ENCODE results near the gene USP49. TPM values are rescaled to one million over a fixed set of nuclear protein-coding genes. Genes with fewer than 3 reads are reported as not detected.

USP49 gene
- total and polyA plus RNA-seq, 9 donors: 2.7 to 6.4 (median 5.0) TPM

DNA sequence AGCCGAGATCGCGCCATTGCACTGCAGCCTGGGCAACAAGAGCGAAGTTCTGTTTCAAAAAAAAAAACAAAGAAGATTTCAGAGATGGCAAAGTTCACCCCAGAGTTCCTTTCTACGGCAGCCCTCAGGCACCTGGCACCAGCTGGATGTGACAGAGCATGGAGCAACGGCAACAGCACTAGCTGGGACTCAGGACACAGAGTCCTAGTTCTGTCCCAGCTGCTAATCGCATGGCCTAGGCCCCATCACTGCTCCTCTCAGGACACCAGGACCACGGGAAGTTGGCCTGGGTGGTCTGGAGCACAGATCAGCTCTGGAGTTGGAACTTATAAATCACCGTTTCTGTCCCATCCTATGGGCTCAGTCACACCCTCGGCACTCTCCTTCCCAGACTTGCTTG is 149.1 kb downstream of the USP49 start:
- 74% methylated on average over 10 of the region's 10 CpGs for WGBS (ENCODE audit: insufficient coverage)
- H3K27ac ChIP-seq (ENCODE audit: low read length): no peak overlapping the region
- peaks cover 2% of the 10 kb centered on the region for H3K27me3 ChIP-seq (ENCODE audit: control insufficient read depth, insufficient read depth, low read length)
- H3K9me3 ChIP-seq (replicated peaks; ENCODE audit: control insufficient read depth, low read depth, low read length): no peaks in the 10 kb centered on the region
- no peak overlapping the region for H3K4me3 ChIP-seq (ENCODE audit: low read length)
- peaks cover 6% of the 10 kb centered on the region for H3K4me1 ChIP-seq (ENCODE audit: control insufficient read depth, insufficient read depth, low read length)
- H3K36me3 ChIP-seq (ENCODE audit: control insufficient read depth, insufficient read depth, low read length): no peaks in the 10 kb centered on the region
- no peak for DNase-seq

DNA sequence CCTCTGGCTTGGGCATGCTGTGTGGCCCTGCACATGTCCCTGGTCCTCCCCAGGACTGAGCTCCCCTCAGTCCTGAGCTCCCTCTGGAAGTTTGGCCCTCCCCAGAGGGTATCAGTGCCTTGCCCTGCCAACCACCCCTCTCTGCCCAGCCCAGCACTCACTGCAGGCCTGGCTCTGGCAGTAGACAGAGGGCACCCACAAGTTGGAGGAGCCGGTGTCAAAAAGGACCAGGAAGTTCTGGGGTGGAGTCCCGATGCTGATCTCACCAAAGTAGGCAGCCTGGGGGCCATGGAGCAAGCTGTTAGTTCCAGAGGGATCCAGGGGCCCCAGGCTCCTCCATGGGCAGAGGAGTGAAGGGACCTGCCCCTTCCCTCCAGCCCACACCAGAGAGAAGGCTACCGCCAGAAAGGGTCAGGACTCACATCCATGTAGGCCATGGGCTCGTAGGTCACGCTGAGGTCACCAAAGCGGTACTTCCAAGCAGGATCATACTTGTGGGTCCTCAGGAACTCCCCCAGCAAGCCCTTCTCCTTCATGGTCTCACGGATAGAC is 150.9 kb downstream of the USP49 start:
- Histone ChIP-seq H3K36me3 (ENCODE audit: control insufficient read depth, insufficient read depth, low read length) (no peaks in the 10 kb centered on the region), H3K27ac (ENCODE audit: low read length) (no peak overlapping the region), H3K9me3 (replicated peaks; ENCODE audit: control insufficient read depth, low read depth, low read length) (no peaks in the 10 kb centered on the region), H3K4me1 (ENCODE audit: control insufficient read depth, insufficient read depth, low read length) (peaks cover 6% of the 10 kb centered on the region), H3K4me3 (ENCODE audit: low read length) (no peak overlapping the region), H3K27me3 (ENCODE audit: control insufficient read depth, insufficient read depth, low read length) (peaks cover 2% of the 10 kb centered on the region)
- DNase-seq: no peak
- 77% methylated on average over 5 of the region's 7 CpGs for WGBS (ENCODE audit: insufficient coverage)

DNA sequence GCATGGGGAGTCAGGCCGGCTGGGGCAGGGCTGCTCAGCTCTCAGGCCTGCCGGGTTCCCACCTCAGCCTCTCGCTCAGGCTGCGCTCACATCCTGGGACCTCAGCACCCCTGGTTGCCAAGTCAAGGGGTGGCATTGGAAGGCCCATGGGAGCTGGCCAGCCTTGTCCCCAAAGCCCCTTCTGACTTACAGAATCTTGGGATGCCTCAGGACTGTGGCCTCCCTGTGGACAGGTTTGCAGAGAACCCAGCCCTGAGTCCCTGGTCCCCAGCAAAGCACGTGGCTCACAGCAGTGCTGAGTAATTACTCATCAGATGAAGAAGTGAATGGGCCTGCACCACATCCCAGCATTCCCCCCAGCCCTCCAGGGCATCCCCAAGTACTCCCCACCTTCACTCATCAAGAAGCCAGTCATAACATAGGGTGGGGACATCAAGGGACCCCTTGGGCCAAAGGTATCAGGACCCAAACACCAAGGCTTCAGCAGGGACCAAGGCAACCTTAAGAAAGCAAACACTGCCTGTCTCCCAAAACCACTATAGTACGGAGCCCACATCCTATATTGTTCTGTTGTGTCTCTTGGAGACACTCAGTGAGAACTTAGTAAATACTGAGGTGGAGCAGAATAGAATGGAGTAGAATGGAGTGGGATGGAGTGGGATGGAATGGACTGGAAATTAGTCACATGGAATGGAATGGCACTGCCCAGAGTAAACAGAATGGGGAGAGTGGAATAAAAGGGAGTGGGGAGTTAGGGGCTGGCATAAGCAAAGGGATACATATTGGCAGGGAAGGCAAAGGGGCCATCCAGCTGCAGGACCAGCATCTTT is 151.6 kb downstream of the USP49 start:
- H3K27me3 ChIP-seq (ENCODE audit: control insufficient read depth, insufficient read depth, low read length): peaks cover 2% of the 10 kb centered on the region
- DNase-seq: no peak
- H3K27ac ChIP-seq (ENCODE audit: low read length): no peak overlapping the region
- no peaks in the 10 kb centered on the region for H3K9me3 ChIP-seq (replicated peaks; ENCODE audit: control insufficient read depth, low read depth, low read length)
- H3K36me3 ChIP-seq (ENCODE audit: control insufficient read depth, insufficient read depth, low read length): no peaks in the 10 kb centered on the region
- 74% methylated on average over 5 of the region's 6 CpGs for WGBS (ENCODE audit: insufficient coverage)
- H3K4me3 ChIP-seq (ENCODE audit: low read length): no peak overlapping the region
- peaks cover 6% of the 10 kb centered on the region for H3K4me1 ChIP-seq (ENCODE audit: control insufficient read depth, insufficient read depth, low read length)

DNA sequence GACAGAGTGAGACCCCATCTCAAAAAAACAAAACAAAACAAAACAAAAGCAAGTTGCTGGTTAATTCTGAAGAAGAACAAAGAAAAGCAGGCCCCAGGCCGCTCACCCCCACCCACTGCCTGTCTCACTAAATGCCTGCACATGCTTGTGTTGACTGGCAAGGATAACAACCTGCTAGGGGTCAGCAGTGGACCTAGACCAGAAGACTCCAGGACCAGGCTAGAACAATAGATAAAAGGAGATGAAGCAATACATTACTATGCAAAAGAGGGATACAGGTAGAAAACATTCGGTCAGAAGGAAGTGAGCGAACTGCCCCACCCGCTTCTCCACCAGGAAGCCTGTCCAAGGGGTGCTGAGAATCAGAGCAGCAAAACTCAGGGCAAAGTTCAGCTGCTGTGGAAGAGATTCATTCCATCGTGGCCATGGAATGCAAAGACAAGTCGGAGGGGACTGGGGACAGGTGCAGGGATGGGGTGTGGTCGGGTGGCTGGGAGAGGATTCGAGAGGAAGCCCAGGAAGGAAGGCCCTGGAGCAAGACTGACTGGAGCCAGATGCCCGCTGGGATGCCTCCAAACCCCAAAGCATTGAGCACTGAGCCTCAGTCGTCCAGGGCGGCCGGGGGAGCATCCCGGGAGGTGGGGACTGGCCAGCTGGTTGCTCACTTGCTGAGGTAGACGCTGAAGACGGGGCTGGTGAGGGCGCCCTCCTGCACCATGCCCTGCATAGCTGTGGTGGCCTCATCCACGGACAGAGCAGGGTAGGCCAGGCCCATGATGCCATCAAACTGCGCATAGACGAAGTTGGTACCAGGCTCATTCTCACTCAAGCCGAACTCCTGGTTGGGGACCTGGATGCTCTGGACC is 153.3 kb downstream of the USP49 start:
- 77% methylated on average over 17 of the region's 20 CpGs for WGBS (ENCODE audit: insufficient coverage)
- Histone ChIP-seq H3K27me3 (ENCODE audit: control insufficient read depth, insufficient read depth, low read length) (peaks cover 2% of the 10 kb centered on the region), H3K36me3 (ENCODE audit: control insufficient read depth, insufficient read depth, low read length) (no peaks in the 10 kb centered on the region), H3K4me1 (ENCODE audit: control insufficient read depth, insufficient read depth, low read length) (peaks cover 6% of the 10 kb centered on the region), H3K9me3 (replicated peaks; ENCODE audit: control insufficient read depth, low read depth, low read length) (no peaks in the 10 kb centered on the region), H3K4me3 (ENCODE audit: low read length) (no peak overlapping the region), H3K27ac (ENCODE audit: low read length) (no peak overlapping the region)
- no peak for DNase-seq

DNA sequence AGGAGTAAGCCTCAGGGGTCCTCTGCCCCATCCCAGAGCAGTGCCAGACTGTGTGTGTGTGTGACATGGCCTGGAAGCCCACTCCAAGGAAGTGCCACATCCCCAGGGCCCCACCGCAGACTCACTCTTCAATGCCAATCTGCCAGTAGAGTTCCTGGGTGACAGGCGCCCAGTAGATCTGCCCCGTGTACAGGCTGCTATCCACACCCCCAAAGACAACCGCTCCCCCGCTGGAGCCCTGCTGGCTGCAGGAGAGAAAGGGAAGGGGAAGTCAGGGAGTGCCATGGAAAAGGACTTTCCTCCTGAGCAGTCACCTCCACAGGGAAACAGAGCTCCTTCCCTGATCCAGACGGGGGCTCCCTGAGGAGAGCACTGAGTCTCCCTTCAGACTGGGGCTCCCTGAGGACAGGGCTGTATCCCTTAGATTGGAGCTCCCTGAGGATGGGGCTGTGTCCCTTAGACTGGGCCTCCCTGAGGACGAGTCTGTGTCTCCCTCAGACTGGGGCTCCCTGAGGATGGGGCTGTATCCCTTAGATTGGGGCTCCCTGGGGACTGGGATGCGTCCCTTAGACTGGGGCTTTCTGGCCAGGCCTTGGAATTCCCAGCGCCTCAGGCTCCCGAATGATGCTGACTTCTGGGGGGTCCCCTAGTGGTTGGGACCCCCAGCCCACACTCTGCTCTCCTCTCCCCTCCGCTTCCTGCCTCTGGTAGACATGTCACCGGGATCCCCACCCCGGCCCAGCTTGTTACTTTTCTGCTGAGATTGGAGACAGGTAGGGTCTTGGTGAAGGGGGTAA is 154.6 kb downstream of the USP49 start:
- no peak for DNase-seq
- no peak overlapping the region for H3K27ac ChIP-seq (ENCODE audit: low read length)
- 33% methylated on average over 5 of the region's 13 CpGs for WGBS (ENCODE audit: insufficient coverage)
- H3K4me3 ChIP-seq (ENCODE audit: low read length): no peak overlapping the region
- no peaks in the 10 kb centered on the region for H3K27me3 ChIP-seq (ENCODE audit: control insufficient read depth, insufficient read depth, low read length)
- peaks cover 10% of the 10 kb centered on the region for H3K4me1 ChIP-seq (ENCODE audit: control insufficient read depth, insufficient read depth, low read length)
- no peaks in the 10 kb centered on the region for H3K9me3 ChIP-seq (replicated peaks; ENCODE audit: control insufficient read depth, low read depth, low read length)
- no peaks in the 10 kb centered on the region for H3K36me3 ChIP-seq (ENCODE audit: control insufficient read depth, insufficient read depth, low read length)

Other genes with a start within 250 kb of the USP49 start
- 6.9 TPM for gene TFEB, start 159.8 kb downstream of the USP49 start, total RNA-seq
- gene TFEB, start 159.8 kb downstream of the USP49 start, polyA plus RNA-seq (ENCODE audit: insufficient read depth in 1 of 8, insufficient read length in 8 of 8, low replicate concordance in 1 of 8): 10 to 100 TPM in 1 of 8 donors, 1 to 10 TPM in 7; 6.1 to 12.3 (median 7.6) TPM
- gene PGC, start 148.0 kb downstream of the USP49 start, total RNA-seq: not detected
- under 1 TPM in 3 of 8 donors, not detected in 5; 0.21 to 0.41 (median 0.39) TPM for gene PGC, start 148.0 kb downstream of the USP49 start, polyA plus RNA-seq (ENCODE audit: insufficient read depth in 1 of 8, insufficient read length in 8 of 8, low replicate concordance in 1 of 8)
- gene FRS3, start 115.5 kb downstream of the USP49 start, total RNA-seq: 3.5 TPM
- gene FRS3, start 115.5 kb downstream of the USP49 start, polyA plus RNA-seq (ENCODE audit: insufficient read depth in 1 of 8, insufficient read length in 8 of 8, low replicate concordance in 1 of 8): 1 to 10 TPM; 5.9 to 9.4 (median 7.4) TPM
- gene PRICKLE4, start 114.6 kb downstream of the USP49 start, total RNA-seq: 2.6 TPM
- 1 to 10 TPM; 1.7 to 6.4 (median 2.7) TPM for gene PRICKLE4, start 114.6 kb downstream of the USP49 start, polyA plus RNA-seq (ENCODE audit: insufficient read depth in 1 of 8, insufficient read length in 8 of 8, low replicate concordance in 1 of 8)
- gene TOMM6, start 107.7 kb downstream of the USP49 start, total RNA-seq: 134 TPM
- gene TOMM6, start 107.7 kb downstream of the USP49 start, polyA plus RNA-seq (ENCODE audit: insufficient read depth in 1 of 8, insufficient read length in 8 of 8, low replicate concordance in 1 of 8): 100 to 1,000 TPM; 149 to 178 (median 169) TPM
- gene MED20, start 25.8 kb upstream of the USP49 start, total RNA-seq: 17.8 TPM
- gene MED20, start 25.8 kb upstream of the USP49 start, polyA plus RNA-seq (ENCODE audit: insufficient read depth in 1 of 8, insufficient read length in 8 of 8, low replicate concordance in 1 of 8): 10 to 100 TPM; 16.1 to 21.2 (median 18.9) TPM
- gene BYSL, start 26.1 kb upstream of the USP49 start, total RNA-seq: 12.2 TPM
- 10 to 100 TPM; 33.0 to 45.7 (median 39.2) TPM for gene BYSL, start 26.1 kb upstream of the USP49 start, polyA plus RNA-seq (ENCODE audit: insufficient read depth in 1 of 8, insufficient read length in 8 of 8, low replicate concordance in 1 of 8)
- 30.2 TPM for gene CCND3, start 46.4 kb upstream of the USP49 start, total RNA-seq
- 10 to 100 TPM; 65.7 to 99.9 (median 83.6) TPM for gene CCND3, start 46.4 kb upstream of the USP49 start, polyA plus RNA-seq (ENCODE audit: insufficient read depth in 1 of 8, insufficient read length in 8 of 8, low replicate concordance in 1 of 8)
- gene TAF8, start 155.1 kb upstream of the USP49 start, total RNA-seq: 13.8 TPM
- 10 to 100 TPM; 11.4 to 16.6 (median 12.8) TPM for gene TAF8, start 155.1 kb upstream of the USP49 start, polyA plus RNA-seq (ENCODE audit: insufficient read depth in 1 of 8, insufficient read length in 8 of 8, low replicate concordance in 1 of 8)
- 0.53 TPM for gene C6orf132, start 247.2 kb upstream of the USP49 start, total RNA-seq
- 1 to 10 TPM in 2 of 8 donors, under 1 TPM in 6; 0.33 to 2.3 (median 0.68) TPM for gene C6orf132, start 247.2 kb upstream of the USP49 start, polyA plus RNA-seq (ENCODE audit: insufficient read depth in 1 of 8, insufficient read length in 8 of 8, low replicate concordance in 1 of 8)